ENCODE results near the gene DSC1. TPM values are rescaled to one million over a fixed set of nuclear protein-coding genes. Genes with fewer than 3 reads are reported as not detected.

The DSC1 gene
- polyA plus RNA-seq, 1 of the 3 experiments (the other 2 are of a cell fraction) = not detected

DNA sequence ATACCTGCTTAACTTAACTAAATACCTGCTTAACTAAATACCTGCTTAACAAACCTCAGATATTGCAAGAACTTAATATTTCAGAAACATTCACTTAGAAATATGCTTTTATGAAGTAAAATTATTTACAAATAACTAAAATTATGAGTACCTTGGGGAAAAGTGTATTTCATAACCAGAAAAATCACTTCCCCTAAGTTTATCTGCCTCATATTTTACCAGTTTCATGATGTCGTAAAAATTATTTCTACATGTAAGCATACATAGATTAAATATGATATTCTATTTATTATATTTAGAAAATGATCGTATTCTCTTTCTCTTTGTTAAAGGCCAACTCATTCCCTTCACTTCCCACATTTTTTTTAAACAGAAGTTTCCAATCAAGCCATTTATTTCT is 41.5 kb upstream of the DSC1 start:
- H3K4me1 ChIP-seq (ENCODE audit: control insufficient read depth in 1 of 2, insufficient read depth in 2 of 2, low read depth in 1 of 2, low read length in 1 of 2) = no peaks in the 10 kb centered on the region
- no peak overlapping the region for H2AFZ ChIP-seq (ENCODE audit: low read depth)
- H3K36me3 ChIP-seq (replicated peaks in 1 of 2; ENCODE audit: control insufficient read depth in 1 of 2, insufficient read depth in 2 of 2, low read length in 1 of 2) = no peaks in the 10 kb centered on the region
- H3K4me2 ChIP-seq = no peak overlapping the region
- H4K20me1 ChIP-seq (ENCODE audit: insufficient read depth) = no peaks in the 10 kb centered on the region
- 11% methylated on average over 2 of the region's 2 CpGs for WGBS (ENCODE audit: low lambda C conversion rate)
- H3K79me2 ChIP-seq (ENCODE audit: insufficient read depth) = no peaks in the 10 kb centered on the region
- DNase-seq = no peak
- H3K27ac ChIP-seq (ENCODE audit: low read depth in 2 of 2, low read length in 1 of 2) = no peak overlapping the region
- no peak overlapping the region for H3K9ac ChIP-seq
- TF ChIP-seq NRF1 (IDR thresholded peaks at IDR 0.05; ENCODE audit: low read depth, low read length) (no peak), USF1 (IDR thresholded peaks at IDR 0.05; ENCODE audit: borderline replicate concordance, low read depth) (no peak), TCF12 (IDR thresholded peaks at IDR 0.05) (no peak), TAF1 (IDR thresholded peaks at IDR 0.05; ENCODE audit: borderline replicate concordance, low read depth, low read length) (no peak), IRF3 (IDR thresholded peaks at IDR 0.05; ENCODE audit: low read depth, low read length) (no peak), EP300 (IDR thresholded peaks at IDR 0.05; ENCODE audit: borderline replicate concordance in 1 of 2, low read depth in 1 of 2, low read length in 1 of 2) (no peak), FOXJ3 (CRISPR knock-in tag; IDR thresholded peaks at IDR 0.05) (no peak), EZH2phosphoT487 (IDR thresholded peaks at IDR 0.05; ENCODE audit: borderline replicate concordance, low read depth) (no peak), FOSL2 (IDR thresholded peaks at IDR 0.05; ENCODE audit: borderline replicate concordance, low read depth) (no peak), GABPA (IDR thresholded peaks at IDR 0.05; ENCODE audit: low read depth) (no peak), GATA2 (CRISPR knock-in tag; IDR thresholded peaks at IDR 0.05) (no peak)
- TF ChIP-seq, protein P1, sequence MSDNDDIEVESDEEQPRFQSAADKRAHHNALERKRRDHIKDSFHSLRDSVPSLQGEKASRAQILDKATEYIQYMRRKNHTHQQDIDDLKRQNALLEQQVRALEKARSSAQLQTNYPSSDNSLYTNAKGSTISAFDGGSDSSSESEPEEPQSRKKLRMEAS (IDR thresholded peaks at IDR 0.05; ENCODE audit: low read depth) = no peak
- TF ChIP-seq, protein P2, sequence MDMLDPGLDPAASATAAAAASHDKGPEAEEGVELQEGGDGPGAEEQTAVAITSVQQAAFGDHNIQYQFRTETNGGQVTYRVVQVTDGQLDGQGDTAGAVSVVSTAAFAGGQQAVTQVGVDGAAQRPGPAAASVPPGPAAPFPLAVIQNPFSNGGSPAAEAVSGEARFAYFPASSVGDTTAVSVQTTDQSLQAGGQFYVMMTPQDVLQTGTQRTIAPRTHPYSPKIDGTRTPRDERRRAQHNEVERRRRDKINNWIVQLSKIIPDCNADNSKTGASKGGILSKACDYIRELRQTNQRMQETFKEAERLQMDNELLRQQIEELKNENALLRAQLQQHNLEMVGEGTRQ (IDR thresholded peaks at IDR 0.05; ENCODE audit: borderline replicate concordance, low read depth, low read length) = no peak
- no peaks in the 10 kb centered on the region for H3K9me3 ChIP-seq
- H3K9me2 ChIP-seq = no peaks in the 10 kb centered on the region
- H3F3A ChIP-seq (replicated peaks; ENCODE audit: insufficient read depth) = no peaks in the 10 kb centered on the region
- no peaks in the 10 kb centered on the region for H3K27me3 ChIP-seq (ENCODE audit: insufficient read depth)
- H3K4me3 ChIP-seq (ENCODE audit: low read depth in 2 of 2, low read length in 1 of 2) = no peak overlapping the region
- ChIA-PET POLR2A (no interaction called here), CTCF (no interaction called here)

- Histone ChIP-seq H3K9me3 (no peaks in the 10 kb centered on the region), H3K4me1 (ENCODE audit: control insufficient read depth in 1 of 2, insufficient read depth in 2 of 2, low read depth in 1 of 2, low read length in 1 of 2) (no peaks in the 10 kb centered on the region), H3K9ac (no peak overlapping the region), H3K4me3 (ENCODE audit: low read depth in 2 of 2, low read length in 1 of 2) (no peak overlapping the region), H3F3A (replicated peaks; ENCODE audit: insufficient read depth) (no peaks in the 10 kb centered on the region), H3K79me2 (ENCODE audit: insufficient read depth) (no peaks in the 10 kb centered on the region), H3K4me2 (no peak overlapping the region), H3K27me3 (ENCODE audit: insufficient read depth) (no peaks in the 10 kb centered on the region), H3K27ac (ENCODE audit: low read depth in 2 of 2, low read length in 1 of 2) (no peak overlapping the region), H3K36me3 (replicated peaks in 1 of 2; ENCODE audit: control insufficient read depth in 1 of 2, insufficient read depth in 2 of 2, low read length in 1 of 2) (no peaks in the 10 kb centered on the region), H2AFZ (ENCODE audit: low read depth) (no peak overlapping the region), H3K9me2 (no peaks in the 10 kb centered on the region), H4K20me1 (ENCODE audit: insufficient read depth) (no peaks in the 10 kb centered on the region)
- ChIA-PET CTCF (no interaction called here), POLR2A (no interaction called here)
- no peak for DNase-seq
- 15% methylated on average over 5 of the region's 5 CpGs for WGBS (ENCODE audit: low lambda C conversion rate)
- no peak for TF ChIP-seq FOXJ3 (CRISPR knock-in tag; IDR thresholded peaks at IDR 0.05)
- TF ChIP-seq, protein P1 (IDR thresholded peaks at IDR 0.05; ENCODE audit: low read depth) = no peak
- TF ChIP-seq EZH2phosphoT487 (IDR thresholded peaks at IDR 0.05; ENCODE audit: borderline replicate concordance, low read depth) = no peak
- TF ChIP-seq SMC3 (IDR thresholded peaks at IDR 0.05; ENCODE audit: low read depth, low read length) = no peak
- no peak for TF ChIP-seq RCOR1 (IDR thresholded peaks at IDR 0.05; ENCODE audit: low read length)
- no peak for TF ChIP-seq ELF1 (IDR thresholded peaks at IDR 0.05)
- TF ChIP-seq FOSL2 (IDR thresholded peaks at IDR 0.05; ENCODE audit: borderline replicate concordance, low read depth) = no peak
- TF ChIP-seq CTCF (IDR thresholded peaks at IDR 0.05) = no peak
- no peak for TF ChIP-seq GATA2 (CRISPR knock-in tag; IDR thresholded peaks at IDR 0.05)
- no peak for TF ChIP-seq CHD2 (IDR thresholded peaks at IDR 0.05; ENCODE audit: low read length, partially characterized antibody)
- no peak for TF ChIP-seq POLR2AphosphoS5 (IDR thresholded peaks at IDR 0.05; ENCODE audit: low read depth, low read length)
- TF ChIP-seq MXI1 (IDR thresholded peaks at IDR 0.05; ENCODE audit: low read depth, low read length) = no peak
- TF ChIP-seq FOXM1 (IDR thresholded peaks at IDR 0.05; ENCODE audit: low read depth) = no peak
- TF ChIP-seq, protein P3, sequence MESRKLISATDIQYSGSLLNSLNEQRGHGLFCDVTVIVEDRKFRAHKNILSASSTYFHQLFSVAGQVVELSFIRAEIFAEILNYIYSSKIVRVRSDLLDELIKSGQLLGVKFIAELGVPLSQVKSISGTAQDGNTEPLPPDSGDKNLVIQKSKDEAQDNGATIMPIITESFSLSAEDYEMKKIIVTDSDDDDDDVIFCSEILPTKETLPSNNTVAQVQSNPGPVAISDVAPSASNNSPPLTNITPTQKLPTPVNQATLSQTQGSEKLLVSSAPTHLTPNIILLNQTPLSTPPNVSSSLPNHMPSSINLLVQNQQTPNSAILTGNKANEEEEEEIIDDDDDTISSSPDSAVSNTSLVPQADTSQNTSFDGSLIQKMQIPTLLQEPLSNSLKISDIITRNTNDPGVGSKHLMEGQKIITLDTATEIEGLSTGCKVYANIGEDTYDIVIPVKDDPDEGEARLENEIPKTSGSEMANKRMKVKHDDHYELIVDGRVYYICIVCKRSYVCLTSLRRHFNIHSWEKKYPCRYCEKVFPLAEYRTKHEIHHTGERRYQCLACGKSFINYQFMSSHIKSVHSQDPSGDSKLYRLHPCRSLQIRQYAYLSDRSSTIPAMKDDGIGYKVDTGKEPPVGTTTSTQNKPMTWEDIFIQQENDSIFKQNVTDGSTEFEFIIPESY (IDR thresholded peaks at IDR 0.05; ENCODE audit: borderline replicate concordance, low read depth) = no peak
These were observed 41.1 kb upstream of the DSC1 start for GRCh38 chr18:31203794-31204148.
